Endothelial cell (in vitro differentiated cells): ENCODE data around the gene NEIL3. TPM values are rescaled to one million over a fixed set of nuclear protein-coding genes. Genes with fewer than 3 reads are reported as not detected.

Experiments used
- DNase-seq: peaks from one replicate; pipeline ENCODE4 v3.0.0; 2021; ENCODE audit warnings: low spot score
- H3K27ac Mint-ChIP-seq: one replicate; pipeline ENCODE4 v1.8.0; 2021; ENCODE audit warnings: mixed read lengths, inconsistent platforms; ENCODE audit not compliant: unreplicated experiment
- H3K27me3 Mint-ChIP-seq: one replicate; pipeline ENCODE4 v1.8.0; 2021; ENCODE audit warnings: mild to moderate bottlenecking, moderate library complexity, mixed read lengths, inconsistent platforms; ENCODE audit not compliant: unreplicated experiment
- H3K36me3 Mint-ChIP-seq: one replicate; pipeline ENCODE4 v1.8.0; 2021; ENCODE audit warnings: mild to moderate bottlenecking, low read depth, mixed read lengths, inconsistent platforms; ENCODE audit not compliant: unreplicated experiment
- H3K4me1 Mint-ChIP-seq: one replicate; pipeline ENCODE4 v1.8.0; 2021; ENCODE audit warnings: mild to moderate bottlenecking, mixed read lengths, inconsistent platforms; ENCODE audit not compliant: unreplicated experiment
- H3K4me3 Mint-ChIP-seq: one replicate; pipeline ENCODE4 v1.8.0; 2021; ENCODE audit warnings: mild to moderate bottlenecking, mixed read lengths, inconsistent platforms; ENCODE audit not compliant: unreplicated experiment
- H3K9me3 Mint-ChIP-seq: one replicate; pipeline ENCODE4 v1.8.0; 2021; ENCODE audit warnings: mixed read lengths, inconsistent platforms; ENCODE audit not compliant: unreplicated experiment
- total RNA-seq: library from RNA; stranded (reverse); fragmentation: NEBNext Ultra II Directional; extraction: Animal tissue kit (Norgen Biotek cat#: 25700); gene quantifications from one replicate; pipeline ENCODE4 v1.2.1, GENCODE V29; 2021; ENCODE audit not compliant: unreplicated experiment
- TF ChIP-seq, protein P1 (sequence below): fragments of 200-600 bp; sonication (generic); IDR thresholded peaks from one replicate; pipeline ENCODE4 v1.5.0; 2021; ENCODE audit warnings: antibody characterized with exemption; ENCODE audit not compliant: unreplicated experiment

The NEIL3 gene
- total RNA-seq, 1 donor from 2014 or later, result 1.7 TPM

- TF ChIP-seq, protein P1, sequence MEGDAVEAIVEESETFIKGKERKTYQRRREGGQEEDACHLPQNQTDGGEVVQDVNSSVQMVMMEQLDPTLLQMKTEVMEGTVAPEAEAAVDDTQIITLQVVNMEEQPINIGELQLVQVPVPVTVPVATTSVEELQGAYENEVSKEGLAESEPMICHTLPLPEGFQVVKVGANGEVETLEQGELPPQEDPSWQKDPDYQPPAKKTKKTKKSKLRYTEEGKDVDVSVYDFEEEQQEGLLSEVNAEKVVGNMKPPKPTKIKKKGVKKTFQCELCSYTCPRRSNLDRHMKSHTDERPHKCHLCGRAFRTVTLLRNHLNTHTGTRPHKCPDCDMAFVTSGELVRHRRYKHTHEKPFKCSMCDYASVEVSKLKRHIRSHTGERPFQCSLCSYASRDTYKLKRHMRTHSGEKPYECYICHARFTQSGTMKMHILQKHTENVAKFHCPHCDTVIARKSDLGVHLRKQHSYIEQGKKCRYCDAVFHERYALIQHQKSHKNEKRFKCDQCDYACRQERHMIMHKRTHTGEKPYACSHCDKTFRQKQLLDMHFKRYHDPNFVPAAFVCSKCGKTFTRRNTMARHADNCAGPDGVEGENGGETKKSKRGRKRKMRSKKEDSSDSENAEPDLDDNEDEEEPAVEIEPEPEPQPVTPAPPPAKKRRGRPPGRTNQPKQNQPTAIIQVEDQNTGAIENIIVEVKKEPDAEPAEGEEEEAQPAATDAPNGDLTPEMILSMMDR, result no peak
- Mint-ChIP-seq H3K4me3 (no peak overlapping the region), H3K36me3 (no peaks in the 10 kb centered on the region), H3K27me3 (no peaks in the 10 kb centered on the region), H3K27ac (no peak overlapping the region), H3K9me3 (no peaks in the 10 kb centered on the region), H3K4me1 (no peaks in the 10 kb centered on the region)
- DNase-seq, result no peak
These were observed 18.9 kb upstream of the NEIL3 start for GRCh38 chr4:177290780-177291179.

DNA sequence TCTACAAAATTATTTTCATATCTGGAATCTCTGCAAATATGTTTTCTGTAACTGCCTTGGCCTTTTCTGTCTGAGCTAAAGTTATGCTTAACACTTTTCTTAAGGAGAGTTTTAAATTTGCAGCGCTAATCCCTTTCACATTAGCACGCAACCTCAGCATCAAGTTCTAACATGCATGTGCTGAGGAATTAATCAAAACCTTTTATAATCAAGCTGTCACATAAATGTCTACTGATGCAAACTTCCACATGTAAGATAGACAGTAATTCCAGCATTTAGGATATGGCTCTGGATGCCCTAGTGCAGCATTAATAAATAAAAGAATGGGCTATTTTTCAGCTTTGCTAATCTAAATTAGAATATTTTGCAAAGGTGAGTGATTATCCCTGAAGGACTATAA lies 17.5 kb upstream of the NEIL3 start:
- no peaks in the 10 kb centered on the region for H3K9me3 Mint-ChIP-seq
- H3K27me3 Mint-ChIP-seq, result no peaks in the 10 kb centered on the region
- no peak overlapping the region for H3K27ac Mint-ChIP-seq
- TF ChIP-seq, protein P1, result no peak
- DNase-seq, result no peak
- H3K4me3 Mint-ChIP-seq, result no peak overlapping the region
- no peaks in the 10 kb centered on the region for H3K36me3 Mint-ChIP-seq
- no peaks in the 10 kb centered on the region for H3K4me1 Mint-ChIP-seq

- no peaks in the 10 kb centered on the region for H3K27me3 Mint-ChIP-seq
- TF ChIP-seq, protein P1, result no peak
- H3K4me1 Mint-ChIP-seq, result no peaks in the 10 kb centered on the region
- no peak overlapping the region for H3K27ac Mint-ChIP-seq
- no peaks in the 10 kb centered on the region for H3K9me3 Mint-ChIP-seq
- H3K4me3 Mint-ChIP-seq, result no peak overlapping the region
- no peak for DNase-seq
- no peaks in the 10 kb centered on the region for H3K36me3 Mint-ChIP-seq
These were observed 16.3 kb upstream of the NEIL3 start for GRCh38 chr4:177293208-177294033.

DNA sequence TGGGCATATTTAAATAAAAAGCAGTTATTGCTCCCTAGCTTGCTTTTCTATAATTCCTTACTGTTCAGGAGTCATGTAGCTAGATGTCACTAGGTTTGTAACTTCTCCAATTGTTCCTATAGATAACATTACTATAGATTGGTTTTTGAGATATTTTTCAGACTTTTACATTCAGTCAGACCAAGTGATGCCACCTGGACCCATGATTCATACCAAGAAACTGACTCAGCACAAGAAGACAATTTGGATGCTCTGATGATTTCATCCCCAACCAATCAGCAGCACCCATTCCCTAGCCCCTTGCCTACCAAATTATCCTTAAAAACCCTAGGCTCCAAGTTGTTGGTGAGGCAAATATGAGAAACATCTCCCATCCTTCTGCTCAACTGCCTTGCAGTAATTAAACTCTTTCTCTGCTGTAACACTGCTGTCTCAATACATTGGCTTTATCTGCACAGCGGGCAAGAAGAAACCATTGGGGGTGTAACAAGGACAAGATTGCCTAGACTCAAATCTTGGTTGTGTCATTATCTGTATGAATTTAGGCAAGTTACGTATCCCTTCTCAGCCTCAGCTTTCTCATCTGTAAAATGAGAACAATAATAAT lies 11.8 kb upstream of the NEIL3 start:
- Mint-ChIP-seq H3K27ac (no peak overlapping the region), H3K4me3 (no peak overlapping the region), H3K27me3 (no peaks in the 10 kb centered on the region), H3K4me1 (no peaks in the 10 kb centered on the region), H3K9me3 (no peaks in the 10 kb centered on the region), H3K36me3 (no peaks in the 10 kb centered on the region)
- TF ChIP-seq, protein P1, result no peak
- no peak for DNase-seq

DNA sequence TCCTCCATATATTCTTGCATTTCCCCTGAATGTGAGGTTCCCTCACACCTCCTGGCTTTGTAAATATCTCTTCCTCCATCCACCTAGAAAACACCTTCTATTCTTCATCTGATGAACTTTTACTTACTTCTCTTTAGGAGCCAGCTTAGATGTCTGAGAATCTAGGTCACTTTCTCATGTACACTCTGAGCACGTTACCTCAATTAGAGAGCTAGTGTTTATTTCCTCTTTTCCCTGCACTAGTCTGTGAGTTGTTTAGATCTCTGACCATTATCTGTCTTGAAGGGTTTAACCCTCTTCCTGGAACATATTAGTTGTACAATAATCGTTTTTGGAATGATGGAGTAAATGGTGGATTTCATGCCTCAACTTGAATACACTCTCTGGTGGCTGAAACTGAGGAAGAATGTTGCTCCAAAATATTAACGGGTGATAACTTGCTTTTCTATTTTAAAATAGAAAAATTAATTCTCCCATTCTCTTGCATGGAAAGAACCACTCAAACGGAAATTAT lies 8.5 kb upstream of the NEIL3 start:
- Mint-ChIP-seq H3K36me3 (no peaks in the 10 kb centered on the region), H3K9me3 (no peaks in the 10 kb centered on the region), H3K4me1 (no peaks in the 10 kb centered on the region), H3K4me3 (no peak overlapping the region), H3K27ac (no peak overlapping the region), H3K27me3 (no peaks in the 10 kb centered on the region)
- TF ChIP-seq, protein P1, result no peak
- DNase-seq, result no peak
